Spleen (tissue), 11 donors: ENCODE data around the gene GVQW3. TPM values are rescaled to one million over a fixed set of nuclear protein-coding genes. Genes with fewer than 3 reads are reported as not detected.

Experiments used
- DNase-seq: peaks from one replicate; pipeline ENCODE4 v3.0.0-alpha.2; 2020
- H3K27ac ChIP-seq, 8 donors: fragments of 200-600 bp; sonication (generic) in 7 of 8; 1 replicate in 4 of 8; 2 replicates in 4 of 8; pipeline versions ENCODE4 v1.5.0 to v1.8.0; 2016 to 2021; ENCODE audit warnings: inconsistent platforms in 4 of 8, mild to moderate bottlenecking in 4 of 8, moderate library complexity in 1 of 8
- H3K27me3 ChIP-seq, 7 donors: fragments of 200-600 bp; sonication (generic) in 6 of 7; replicated peaks in 1 of 7; 1 replicate in 4 of 7; 2 replicates in 3 of 7; pipeline versions ENCODE4 v1.5.0 to v1.8.0; 2016 to 2021; ENCODE audit warnings: inconsistent platforms in 3 of 7, mild to moderate bottlenecking in 1 of 7
- H3K36me3 ChIP-seq, 6 donors: fragments of 200-600 bp; sonication (generic) in 5 of 6; 1 replicate in 4 of 6; 2 replicates in 2 of 6; pipeline versions ENCODE4 v1.5.0 to v1.8.0; 2016 to 2021; ENCODE audit warnings: inconsistent platforms in 2 of 6
- H3K4me1 ChIP-seq, 6 donors: fragments of 200-600 bp; sonication (generic) in 5 of 6; 1 replicate in 3 of 6; 2 replicates in 3 of 6; pipeline versions ENCODE4 v1.5.0 to v1.8.0; 2016 to 2021; ENCODE audit warnings: inconsistent platforms in 3 of 6
- H3K4me3 ChIP-seq, 8 donors: fragments of 200-600 bp; sonication (generic) in 7 of 8; 1 replicate in 4 of 8; 2 replicates in 4 of 8; pipeline versions ENCODE4 v1.5.0 to v1.8.0; 2016 to 2021; ENCODE audit warnings: inconsistent platforms in 4 of 8, mild to moderate bottlenecking in 4 of 8, moderate library complexity in 2 of 8
- H3K9me3 ChIP-seq, 8 donors: fragments of 200-600 bp; sonication (generic) in 7 of 8; 1 replicate in 4 of 8; 2 replicates in 4 of 8; pipeline versions ENCODE4 v1.5.0 to v1.8.0; 2016 to 2021; ENCODE audit warnings: inconsistent platforms in 4 of 8
- POLR2A ChIP-seq, 3 donors: fragments of 450-650 bp; IDR thresholded peaks; one replicate each; pipeline ENCODE4 v1.5.1; 2017; ENCODE audit warnings: antibody characterized with exemption in 3 of 3, mild to moderate bottlenecking in 1 of 3
- POLR2AphosphoS5 ChIP-seq, 3 donors: sonication (generic); formaldehyde crosslinking; IDR thresholded peaks; one replicate each; pipeline ENCODE4 v1.5.1; 2017; ENCODE audit warnings: antibody characterized with exemption in 3 of 3
- WGBS, 5 donors: extraction: QIAGEN DNeasy Blood & Tissue Kit in 3 of 5; methylation state at CpG; one replicate each; pipeline versions ENCODE4 v1.1.5 to v1.1.7; 2013 to 2018; 5-methylcytosine and 5-hydroxymethylcytosine counted together
- intact Hi-C: fragments of 100-400 bp; cut with DNase I; formaldehyde crosslinking; loops from one replicate; pipeline ENCODE4 v1.15.0; 2023; ENCODE audit warnings: low total_unique reads
- polyA plus RNA-seq, 3 donors: library from polyadenylated mRNA; stranded (reverse); fragments of 200-250 nt; gene quantifications; one replicate each; pipeline ENCODE4 v1.2.1, GENCODE V29; 2013
- total RNA-seq, 7 donors: library from RNA; depleted of rRNA in 3 of 7; stranded (reverse); fragments of >200 nt in 3 of 7; fragmentation: NEBNext Ultra II Directional in 4 of 7; extraction: Animal tissue kit (Norgen Biotek cat#: 25700) in 4 of 7; gene quantifications; one replicate each; pipeline versions ENCODE4 v1.1.0 to v1.2.1, GENCODE V29; 2016 to 2021
- TF ChIP-seq, protein P1 (sequence below), 11 experiments: fragments of 200-600 bp in 7 of 11; fragments of 450-650 bp in 4 of 11; sonication (generic) in 4 of 11; IDR thresholded peaks in 8 of 11; conservative IDR thresholded peaks in 3 of 11; 1 replicate in 7 of 11; 2 replicates in 4 of 11; pipeline versions ENCODE4 v1.4.0 to v1.8.0; 2016 to 2021; ENCODE audit warnings: antibody characterized with exemption in 11 of 11, inconsistent platforms in 4 of 11, mild to moderate bottlenecking in 1 of 11
- donor health status: healthy with polysubstance abuse.
- donor health status: DM: no; HTN: no; CAD: no; lungs with moderate emphysema.
- donor health status: DM: no; HTN: no; CAD: no.
- donor health status: Bipolar disorder and iron deficiency.
- donor health status: healthy.
- donor health status: DM: no; HTN: no; CAD: no.
- donor health status: DM: yes; HTN: yes; CAD: no.

Gene GVQW3
- total and polyA plus RNA-seq, 10 donors, result 0.35 to 5.6 (median 4.0) TPM

DNA sequence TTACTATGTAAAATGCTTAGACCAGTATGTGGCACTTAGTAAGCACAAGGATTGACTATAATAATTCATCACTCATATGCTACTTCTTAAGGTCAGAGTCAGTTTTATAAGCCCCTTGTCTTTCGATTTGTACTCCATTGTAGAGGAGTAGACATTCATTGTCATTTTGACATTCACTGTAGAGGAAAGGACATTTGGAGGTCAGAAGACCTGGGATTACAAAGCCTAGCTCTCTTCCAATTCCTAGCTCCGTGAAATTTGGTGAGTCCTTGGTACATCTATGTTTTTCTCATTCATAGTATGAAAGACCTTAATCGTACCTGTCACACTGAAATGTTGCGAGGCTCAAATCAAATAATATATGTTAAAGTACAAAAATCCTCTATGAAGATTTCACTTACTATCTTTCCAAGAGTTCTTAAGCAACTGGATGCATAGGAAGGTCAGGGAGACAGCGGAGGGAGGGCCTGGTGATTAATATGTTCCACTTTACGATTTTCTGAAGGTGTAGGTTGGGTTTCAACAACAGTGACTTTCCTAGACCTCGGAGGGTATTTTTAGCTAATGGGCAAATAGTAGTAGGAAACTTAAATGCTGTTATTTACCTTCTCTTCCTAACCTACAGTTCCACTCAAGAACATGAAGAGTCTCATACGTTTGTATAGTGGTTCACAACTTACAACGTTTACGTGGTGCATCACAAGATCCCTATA is 62.3 kb downstream of the GVQW3 start:
- no peak for TF ChIP-seq POLR2AphosphoS5 (IDR thresholded peaks at IDR 0.05)
- no peak for TF ChIP-seq POLR2A (IDR thresholded peaks at IDR 0.05)
- TF ChIP-seq, protein P1, sequence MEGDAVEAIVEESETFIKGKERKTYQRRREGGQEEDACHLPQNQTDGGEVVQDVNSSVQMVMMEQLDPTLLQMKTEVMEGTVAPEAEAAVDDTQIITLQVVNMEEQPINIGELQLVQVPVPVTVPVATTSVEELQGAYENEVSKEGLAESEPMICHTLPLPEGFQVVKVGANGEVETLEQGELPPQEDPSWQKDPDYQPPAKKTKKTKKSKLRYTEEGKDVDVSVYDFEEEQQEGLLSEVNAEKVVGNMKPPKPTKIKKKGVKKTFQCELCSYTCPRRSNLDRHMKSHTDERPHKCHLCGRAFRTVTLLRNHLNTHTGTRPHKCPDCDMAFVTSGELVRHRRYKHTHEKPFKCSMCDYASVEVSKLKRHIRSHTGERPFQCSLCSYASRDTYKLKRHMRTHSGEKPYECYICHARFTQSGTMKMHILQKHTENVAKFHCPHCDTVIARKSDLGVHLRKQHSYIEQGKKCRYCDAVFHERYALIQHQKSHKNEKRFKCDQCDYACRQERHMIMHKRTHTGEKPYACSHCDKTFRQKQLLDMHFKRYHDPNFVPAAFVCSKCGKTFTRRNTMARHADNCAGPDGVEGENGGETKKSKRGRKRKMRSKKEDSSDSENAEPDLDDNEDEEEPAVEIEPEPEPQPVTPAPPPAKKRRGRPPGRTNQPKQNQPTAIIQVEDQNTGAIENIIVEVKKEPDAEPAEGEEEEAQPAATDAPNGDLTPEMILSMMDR (IDR thresholded peaks at IDR 0.05 in 8 of 11, conservative IDR thresholded peaks at IDR 0.05 in 3 of 11), result no peak
- Histone ChIP-seq H3K36me3 (peaks cover 0 to 29% (median 12%) of the 10 kb centered on the region in 6 donors), H3K27me3 (no peaks in the 10 kb centered on the region), H3K9me3 (no peaks in the 10 kb centered on the region), H3K27ac (peak overlapping the region in 5 of 8 donors; percentile 83 to 95 (median 93)), H3K4me1 (peaks cover 13 to 49% (median 27%) of the 10 kb centered on the region in 6 donors), H3K4me3 (peak overlapping the region; percentile 86 to 100 (median 98))
- 40 to 44% (median 43%) methylated on average over 10 of the region's 10 CpGs for WGBS, 5 donors
- intact Hi-C loops, result loop anchor here (5.0 kb wide), 1 partner anchor 61 kb away; the partner anchor contains the start of genes GVQW3 and THAP12
- DNase-seq, result no peak

DNA sequence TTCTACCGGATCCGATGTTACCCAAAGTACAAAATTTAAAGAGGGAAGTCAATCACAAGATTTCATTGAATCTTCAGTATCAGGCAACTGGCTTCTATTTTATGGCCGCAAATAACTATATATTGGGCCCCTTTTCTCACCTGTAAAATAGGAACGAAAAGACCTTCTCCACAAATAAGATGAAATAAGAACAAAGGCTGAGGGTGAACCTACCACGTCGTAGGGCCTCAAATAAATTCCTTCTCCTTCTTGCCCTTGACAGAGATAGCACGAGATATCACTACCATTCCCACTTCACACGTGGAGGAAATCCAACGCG is 62.9 kb downstream of the GVQW3 start:
- 0 to 1% (median 0%) methylated on average over 10 of the region's 10 CpGs for WGBS, 5 donors
- DNase-seq, result no peak
- intact Hi-C loops, result loop anchor here (5.0 kb wide), 1 partner anchor 62 kb away; the partner anchor contains the start of genes GVQW3 and THAP12

DNA sequence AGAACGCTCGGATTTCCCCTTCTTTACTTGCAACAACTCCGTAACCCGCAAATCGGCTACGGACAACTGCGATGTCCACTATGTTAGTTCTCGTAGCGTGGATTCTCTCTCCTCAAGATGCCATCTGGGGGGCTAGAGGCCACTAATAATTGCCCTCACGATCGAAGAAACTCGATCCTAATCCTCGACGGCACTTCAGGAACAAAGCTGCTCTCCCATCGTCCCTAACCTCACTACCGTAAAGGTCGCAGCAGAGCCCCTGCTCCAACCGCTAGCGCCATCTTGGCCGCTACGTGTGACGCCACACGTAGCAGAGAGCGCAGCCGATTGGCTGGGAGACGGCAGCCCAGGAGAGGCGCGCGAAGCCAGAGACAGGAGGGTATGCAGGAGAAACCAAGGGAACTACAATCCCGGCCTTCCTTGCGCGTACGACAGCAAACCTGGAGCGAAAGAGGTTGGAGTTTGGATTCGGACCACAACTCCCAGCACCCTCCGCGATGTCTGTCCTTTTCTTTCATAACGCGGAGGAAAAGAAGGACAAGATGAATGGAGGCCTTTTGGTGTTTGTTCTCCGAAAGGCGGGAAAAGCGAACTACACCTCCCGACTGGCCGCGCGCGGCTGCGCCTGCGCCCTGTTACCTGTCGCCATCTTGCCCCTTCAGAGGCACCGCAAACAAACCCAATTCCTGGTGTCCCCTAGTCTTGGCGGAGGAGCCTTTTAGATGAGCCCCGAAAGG is 63.4 kb downstream of the GVQW3 start, which contains the start of gene EMSY:
TSS of gene EMSY (plus strand) at position 635 of the 737 bp plus-strand sequence. CDS start 1,921 bp downstream, outside the sequence.
- H3K4me1 ChIP-seq, result peaks cover 13 to 59% (median 27%) of the 10 kb centered on the region in 6 donors

More for the DNA sequence above, 62.9 kb downstream of the GVQW3 start:
- H3K36me3 ChIP-seq, result peaks cover 0 to 35% (median 14%) of the 10 kb centered on the region in 6 donors
- no peak for TF ChIP-seq POLR2AphosphoS5 (IDR thresholded peaks at IDR 0.05)
- peak overlapping the region; percentile 83 to 95 (median 93) for H3K27ac ChIP-seq
- peak overlapping the region; percentile 86 to 100 (median 98) for H3K4me3 ChIP-seq
- H3K27me3 ChIP-seq, result no peaks in the 10 kb centered on the region
- H3K4me1 ChIP-seq, result peaks cover 13 to 55% (median 27%) of the 10 kb centered on the region in 6 donors
- H3K9me3 ChIP-seq, result no peaks in the 10 kb centered on the region

More for the DNA sequence above, 63.4 kb downstream of the GVQW3 start, which contains the start of gene EMSY:
- 0% methylated on average over 51 to 53 of the region's 53 CpGs for WGBS, 5 donors
- DNase-seq, result peak; percentile 98
- Histone ChIP-seq H3K27me3 (no peaks in the 10 kb centered on the region), H3K4me3 (peak within 1 kb of the TSS; percentile 86 to 100 (median 98)), H3K9me3 (no peaks in the 10 kb centered on the region), H3K27ac (peak within 1 kb of the TSS; percentile 83 to 95 (median 93)), H3K36me3 (peaks cover 0 to 40% (median 14%) of the 10 kb centered on the region in 6 donors)
- TF ChIP-seq, protein P1 (IDR thresholded peaks at IDR 0.05 in 8 of 11, conservative IDR thresholded peaks at IDR 0.05 in 3 of 11), result peak in 2 of 11 experiments; percentile 9 to 30
- TF ChIP-seq POLR2AphosphoS5 (IDR thresholded peaks at IDR 0.05), result peak; percentile 99 to 100 (median 100)
- peak in 2 of 3 donors; percentile 94 for TF ChIP-seq POLR2A (IDR thresholded peaks at IDR 0.05)
- intact Hi-C loops, result loop anchor here (5.0 kb wide), 1 partner anchor 62 kb away; the partner anchor contains the start of genes GVQW3 and THAP12
